Colonic mucosa (tissue), 4 donors: ENCODE results near the gene EYA2. TPM values are rescaled to one million over a fixed set of nuclear protein-coding genes. Genes with fewer than 3 reads are reported as not detected.
"Not testable (repeated sequence)": the region's sequence is repeated elsewhere in the genome, so short reads cannot be mapped to it uniquely, and the experiment has no call there.

ENCODE experiments used
- DNase-seq: peaks from one replicate; pipeline ENCODE4 v3.0.0-alpha.2; 2020
- H3K27ac ChIP-seq: fragments of 200-600 bp; one replicate; pipeline ENCODE4 v1.8.0; 2021
- H3K27me3 ChIP-seq: fragments of 200-600 bp; one replicate; pipeline ENCODE4 v1.8.0; 2021
- H3K36me3 ChIP-seq: fragments of 200-600 bp; one replicate; pipeline ENCODE4 v1.8.0; 2021
- H3K4me1 ChIP-seq: fragments of 200-600 bp; one replicate; pipeline ENCODE4 v1.8.0; 2021; ENCODE audit warnings: mild to moderate bottlenecking
- H3K4me3 ChIP-seq: fragments of 200-600 bp; one replicate; pipeline ENCODE4 v1.8.0; 2021
- H3K9ac ChIP-seq, 2 donors: one replicate each; pipeline ENCODE4 v1.7.0; 2013; ENCODE audit warnings: control low read depth in 2 of 2, low read depth in 2 of 2, low read length in 2 of 2
- H3K9me3 ChIP-seq: fragments of 200-600 bp; one replicate; pipeline ENCODE4 v1.8.0; 2021
- CTCF ChIP-seq: fragments of 200-600 bp; IDR thresholded peaks from one replicate; pipeline ENCODE4 v1.8.0; 2022; ENCODE audit warnings: antibody characterized with exemption, mild to moderate bottlenecking
- intact Hi-C: fragments of 100-400 bp; cut with DNase I; formaldehyde crosslinking; loops from one replicate; pipeline ENCODE4 v1.14.1; 2022
- total RNA-seq, 2 donors: library from RNA; stranded (reverse); fragmentation: NEBNext Ultra II Directional in 1 of 2; extraction: Animal tissue kit (Norgen Biotek cat#: 25700) in 1 of 2; gene quantifications; one replicate each; pipeline ENCODE4 v1.2.1, GENCODE V29; 2021
- donor health status: healthy.
- donor health status: DM: no; HTN: no; CAD: no.
- donor health status: DM: no; HTN: no; CAD: no.

The EYA2 gene
- total RNA-seq, 2 donors from 2014 or later = 8.9 to 16.8 TPM

- intact Hi-C loops = no loop called here
- H3K27me3 ChIP-seq = no peaks in the 10 kb centered on the region
- no peak overlapping the region for H3K4me3 ChIP-seq
- no peaks in the 10 kb centered on the region for H3K4me1 ChIP-seq
- DNase-seq = no peak
- H3K36me3 ChIP-seq = no peaks in the 10 kb centered on the region
- no peak overlapping the region for H3K9ac ChIP-seq
- H3K27ac ChIP-seq = no peak overlapping the region
- TF ChIP-seq CTCF = no peak
- H3K9me3 ChIP-seq = no peaks in the 10 kb centered on the region
Measured at GRCh38 chr20:47198254-47198671, 303.6 kb downstream of the EYA2 start.

- DNase-seq = no peak
- Histone ChIP-seq H3K9me3 (no peaks in the 10 kb centered on the region), H3K4me3 (no peak overlapping the region), H3K27me3 (no peaks in the 10 kb centered on the region), H3K4me1 (no peaks in the 10 kb centered on the region), H3K27ac (no peak overlapping the region), H3K36me3 (no peaks in the 10 kb centered on the region), H3K9ac (no peak overlapping the region)
- TF ChIP-seq CTCF = no peak
- intact Hi-C loops = no loop called here
Measured at GRCh38 chr20:47198996-47199552, 304.4 kb downstream of the EYA2 start.

- H3K9me3 ChIP-seq = no peaks in the 10 kb centered on the region
- intact Hi-C loops = no loop called here
- H3K4me1 ChIP-seq = no peaks in the 10 kb centered on the region
- H3K9ac ChIP-seq = no peak overlapping the region
- no peak for DNase-seq
- no peaks in the 10 kb centered on the region for H3K36me3 ChIP-seq
- H3K4me3 ChIP-seq = no peak overlapping the region
- H3K27ac ChIP-seq = no peak overlapping the region
- no peak for TF ChIP-seq CTCF
- H3K27me3 ChIP-seq = no peaks in the 10 kb centered on the region
Measured at GRCh38 chr20:47201074-47201730, 306.6 kb downstream of the EYA2 start.

- intact Hi-C loops = no loop called here
- Histone ChIP-seq H3K4me3 (no peak overlapping the region), H3K9me3 (no peaks in the 10 kb centered on the region), H3K27me3 (no peaks in the 10 kb centered on the region), H3K27ac (no peak overlapping the region), H3K36me3 (no peaks in the 10 kb centered on the region), H3K9ac (no peak overlapping the region), H3K4me1 (no peaks in the 10 kb centered on the region)
- no peak for TF ChIP-seq CTCF
- DNase-seq = no peak
Measured at GRCh38 chr20:47202733-47203667, 308.4 kb downstream of the EYA2 start.

- Histone ChIP-seq H3K4me1 (no peaks in the 10 kb centered on the region), H3K9me3 (no peaks in the 10 kb centered on the region), H3K27me3 (no peaks in the 10 kb centered on the region), H3K9ac (no peak overlapping the region), H3K27ac (no peak overlapping the region), H3K4me3 (no peak overlapping the region), H3K36me3 (no peaks in the 10 kb centered on the region)
- intact Hi-C loops = no loop called here
- TF ChIP-seq CTCF = no peak
- DNase-seq = no peak
Measured at GRCh38 chr20:47204008-47204849, 309.6 kb downstream of the EYA2 start.

GRCh38 chr20:47204850-47205122 is 310.1 kb downstream of the EYA2 start:
- H3K27ac ChIP-seq, H3K4me3 ChIP-seq, H3K9me3 ChIP-seq, DNase-seq, H3K27me3 ChIP-seq, H3K36me3 ChIP-seq, H3K4me1 ChIP-seq, H3K9ac ChIP-seq: not testable (repeated sequence)
- intact Hi-C loops = loop anchor here (5.0 kb wide), 2 partner anchors 178 to 418 kb away; no protein-coding TSS in a partner anchor
